ENCODE measurements around the gene GALNT6.

The GALNT6 gene

DNA sequence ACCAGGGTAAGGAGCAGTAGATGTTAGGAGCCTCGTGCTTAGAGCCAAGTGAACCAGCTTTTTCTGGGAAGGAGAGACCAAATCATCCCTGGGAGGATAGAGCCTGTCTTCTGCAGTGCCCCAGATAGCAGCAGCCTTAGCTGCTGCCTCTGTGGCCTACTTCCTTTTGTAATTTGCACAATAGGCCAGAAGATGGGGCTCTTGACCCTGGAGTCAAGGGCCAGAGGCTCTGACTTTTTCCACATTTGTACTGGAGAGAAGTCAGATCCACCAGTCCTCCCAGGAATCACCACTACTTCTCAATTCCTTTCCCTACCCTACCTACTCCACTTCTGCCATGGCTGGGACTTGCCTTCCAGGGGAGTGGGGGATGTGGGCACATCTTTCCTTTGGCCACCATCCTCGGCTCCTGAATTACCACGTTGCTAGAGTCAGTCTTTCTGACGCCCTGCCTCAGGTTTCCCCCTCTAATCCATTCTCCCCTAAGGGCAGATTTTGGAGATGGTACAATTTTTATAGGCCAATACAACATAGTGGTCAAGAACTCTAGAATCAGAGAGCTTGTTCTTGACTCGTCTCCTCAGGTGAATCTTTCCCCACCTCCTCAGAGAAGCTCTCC is 30.2 kb upstream of the GALNT6 start:
- TF ChIP-seq, protein P1, sequence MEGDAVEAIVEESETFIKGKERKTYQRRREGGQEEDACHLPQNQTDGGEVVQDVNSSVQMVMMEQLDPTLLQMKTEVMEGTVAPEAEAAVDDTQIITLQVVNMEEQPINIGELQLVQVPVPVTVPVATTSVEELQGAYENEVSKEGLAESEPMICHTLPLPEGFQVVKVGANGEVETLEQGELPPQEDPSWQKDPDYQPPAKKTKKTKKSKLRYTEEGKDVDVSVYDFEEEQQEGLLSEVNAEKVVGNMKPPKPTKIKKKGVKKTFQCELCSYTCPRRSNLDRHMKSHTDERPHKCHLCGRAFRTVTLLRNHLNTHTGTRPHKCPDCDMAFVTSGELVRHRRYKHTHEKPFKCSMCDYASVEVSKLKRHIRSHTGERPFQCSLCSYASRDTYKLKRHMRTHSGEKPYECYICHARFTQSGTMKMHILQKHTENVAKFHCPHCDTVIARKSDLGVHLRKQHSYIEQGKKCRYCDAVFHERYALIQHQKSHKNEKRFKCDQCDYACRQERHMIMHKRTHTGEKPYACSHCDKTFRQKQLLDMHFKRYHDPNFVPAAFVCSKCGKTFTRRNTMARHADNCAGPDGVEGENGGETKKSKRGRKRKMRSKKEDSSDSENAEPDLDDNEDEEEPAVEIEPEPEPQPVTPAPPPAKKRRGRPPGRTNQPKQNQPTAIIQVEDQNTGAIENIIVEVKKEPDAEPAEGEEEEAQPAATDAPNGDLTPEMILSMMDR (IDR thresholded peaks at IDR 0.05; ENCODE audit: low read depth, low read length, missing control alignments), result peak; percentile 78
- DNase-seq, result peak; percentile 45
- no peak overlapping the region for H3K27ac ChIP-seq
- no peaks in the 10 kb centered on the region for H3K36me3 ChIP-seq (replicated peaks)
- peaks cover 2% of the 10 kb centered on the region for H3K27me3 ChIP-seq (replicated peaks)
- in situ Hi-C loops (cut with HindIII; ENCODE audit: low pct_ligation_motif_present, low sequenced_read_pairs), result no loop called here
- no peak overlapping the region for H3K4me3 ChIP-seq (ENCODE audit: low read depth, low read length)

DNA sequence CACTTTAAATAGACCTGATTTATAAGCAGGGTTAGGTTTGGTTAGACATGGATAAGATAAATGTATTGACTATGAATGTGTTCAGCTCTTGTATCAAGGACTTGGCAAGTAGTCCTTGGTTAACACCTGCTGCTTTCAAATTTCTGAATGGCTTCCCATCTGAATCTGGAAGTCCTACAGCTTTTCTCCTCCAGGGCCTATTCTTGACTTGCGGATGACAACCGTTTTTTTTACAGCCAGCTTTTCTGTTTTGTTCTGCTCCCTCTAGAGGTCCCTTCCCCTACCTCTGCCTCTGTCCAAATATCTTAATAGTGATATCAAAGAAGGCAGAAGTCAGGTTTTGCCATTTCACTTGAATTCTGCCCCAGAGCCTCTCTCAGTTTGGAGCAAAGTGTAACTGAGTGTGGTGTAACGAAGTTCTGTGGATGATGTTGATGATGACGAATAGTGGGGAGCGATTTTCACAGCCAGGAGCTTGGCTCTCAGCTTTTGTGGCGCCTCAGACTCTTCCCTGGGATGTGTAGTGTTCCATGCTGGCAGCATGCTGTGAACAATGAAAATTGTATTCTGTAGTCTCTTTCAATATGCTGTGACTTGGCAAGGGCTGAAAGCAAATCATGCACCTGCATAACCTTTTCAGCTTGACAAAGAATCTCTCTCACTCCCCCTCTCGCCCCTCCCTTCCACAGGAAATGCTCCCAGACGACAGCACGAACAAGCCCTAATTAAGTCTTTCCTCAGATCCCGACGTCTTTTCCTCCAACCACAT is 28.4 kb upstream of the GALNT6 start:
- no peak for DNase-seq
- Histone ChIP-seq H3K4me3 (ENCODE audit: low read depth, low read length) (no peak overlapping the region), H3K36me3 (replicated peaks) (no peaks in the 10 kb centered on the region), H3K27ac (no peak overlapping the region), H3K27me3 (replicated peaks) (no peaks in the 10 kb centered on the region)
- TF ChIP-seq, protein P1 (IDR thresholded peaks at IDR 0.05; ENCODE audit: low read depth, low read length, missing control alignments), result peak; percentile 27
- in situ Hi-C loops (cut with HindIII; ENCODE audit: low pct_ligation_motif_present, low sequenced_read_pairs), result no loop called here

DNA sequence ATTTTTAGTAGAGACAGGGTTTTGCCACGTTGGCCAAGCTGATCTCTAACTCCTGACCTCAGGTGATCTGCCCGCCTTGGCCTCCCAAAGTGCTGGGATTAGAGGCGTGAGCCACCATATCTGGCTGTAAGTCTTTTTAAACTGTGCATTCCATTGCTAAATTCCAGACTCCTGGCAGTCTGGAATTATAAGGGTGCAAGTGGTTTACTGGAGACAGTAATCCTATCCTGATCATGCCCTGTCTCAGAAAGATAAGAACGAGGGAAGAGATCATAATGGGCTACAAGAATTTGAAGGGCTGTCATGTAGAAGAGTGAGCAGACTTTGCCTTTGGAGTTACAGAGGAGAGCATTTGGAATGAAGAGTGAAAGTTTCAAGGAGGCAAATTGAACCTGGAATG is 26.6 kb upstream of the GALNT6 start:
- in situ Hi-C loops (cut with HindIII; ENCODE audit: low pct_ligation_motif_present, low sequenced_read_pairs), result no loop called here
- no peak overlapping the region for H3K27ac ChIP-seq
- no peak for DNase-seq
- TF ChIP-seq, protein P1 (IDR thresholded peaks at IDR 0.05; ENCODE audit: low read depth, low read length, missing control alignments), result no peak
- H3K27me3 ChIP-seq (replicated peaks), result no peaks in the 10 kb centered on the region
- H3K4me3 ChIP-seq (ENCODE audit: low read depth, low read length), result no peak overlapping the region
- H3K36me3 ChIP-seq (replicated peaks), result no peaks in the 10 kb centered on the region

DNA sequence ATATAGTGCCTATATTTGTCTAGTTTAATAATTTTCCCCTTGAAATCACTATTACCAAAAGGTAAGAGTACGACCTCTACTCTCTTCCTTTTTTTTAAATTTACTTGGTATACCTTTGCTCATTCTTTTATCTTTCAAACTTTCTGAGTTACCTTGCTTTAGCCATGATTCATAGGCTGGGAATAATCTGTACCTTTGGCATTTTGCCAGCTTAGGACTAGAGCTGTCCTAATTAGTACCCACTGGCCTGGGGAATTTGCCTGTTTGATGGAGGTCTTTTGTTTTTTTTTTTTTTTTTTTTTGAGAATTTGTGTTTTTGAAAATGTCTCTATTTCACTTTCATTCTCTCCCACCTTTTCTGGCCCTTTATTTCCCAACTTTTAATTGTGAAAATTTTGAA is 24.7 kb upstream of the GALNT6 start:
- no peak for DNase-seq
- TF ChIP-seq, protein P1 (IDR thresholded peaks at IDR 0.05; ENCODE audit: low read depth, low read length, missing control alignments), result no peak
- in situ Hi-C loops (cut with HindIII; ENCODE audit: low pct_ligation_motif_present, low sequenced_read_pairs), result no loop called here

DNA sequence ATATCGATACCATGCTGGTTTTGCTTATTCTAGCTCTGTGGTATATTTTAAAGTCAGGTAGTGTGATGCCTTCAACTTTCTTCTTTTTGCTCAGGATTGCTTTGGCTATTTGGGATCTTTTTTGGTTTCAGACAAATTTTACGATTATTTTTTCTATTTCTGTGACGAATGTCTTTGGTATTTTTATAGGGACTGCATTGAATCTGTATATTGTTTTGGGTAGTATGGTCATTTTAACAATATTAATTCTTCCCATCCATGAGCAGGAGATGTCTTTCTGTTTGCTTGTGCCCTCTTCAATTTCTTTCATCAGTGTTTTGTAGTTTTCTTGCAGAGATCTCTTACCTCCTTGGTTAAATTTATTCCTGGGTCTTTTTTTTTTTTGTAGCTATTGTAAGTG is 22.6 kb upstream of the GALNT6 start:
- TF ChIP-seq, protein P1 (IDR thresholded peaks at IDR 0.05; ENCODE audit: low read depth, low read length, missing control alignments), result no peak
- DNase-seq, result no peak
- Histone ChIP-seq H3K4me3 (ENCODE audit: low read depth, low read length) (no peak overlapping the region), H3K27me3 (replicated peaks) (no peaks in the 10 kb centered on the region), H3K36me3 (replicated peaks) (no peaks in the 10 kb centered on the region), H3K27ac (no peak overlapping the region)
- in situ Hi-C loops (cut with HindIII; ENCODE audit: low pct_ligation_motif_present, low sequenced_read_pairs), result no loop called here

More for the DNA sequence above, 24.7 kb upstream of the GALNT6 start:
- Histone ChIP-seq H3K4me3 (ENCODE audit: low read depth, low read length) (no peak overlapping the region), H3K27me3 (replicated peaks) (no peaks in the 10 kb centered on the region), H3K27ac (no peak overlapping the region), H3K36me3 (replicated peaks) (no peaks in the 10 kb centered on the region)

All from brain microvascular endothelial cell (primary cell).